T1000 (cell line): ENCODE results near the gene KDM5A.
"Not testable (repeated sequence)": the region's sequence is repeated elsewhere in the genome, so short reads cannot be mapped to it uniquely, and the experiment has no call there.

Experiments
- DNase-seq: peaks from one replicate; lab custom pipeline; 2025; ENCODE audit warnings: mixed read lengths; lab: John Stamatoyannopoulos, UW

KDM5A gene

GRCh38 chr12:389142-390096 is at the start of gene KDM5A:
Gene KDM5A (minus strand): TSS chr12:389320. CDS start chr12:389091, 229 bp downstream.
- no peak for DNase-seq

DNA sequence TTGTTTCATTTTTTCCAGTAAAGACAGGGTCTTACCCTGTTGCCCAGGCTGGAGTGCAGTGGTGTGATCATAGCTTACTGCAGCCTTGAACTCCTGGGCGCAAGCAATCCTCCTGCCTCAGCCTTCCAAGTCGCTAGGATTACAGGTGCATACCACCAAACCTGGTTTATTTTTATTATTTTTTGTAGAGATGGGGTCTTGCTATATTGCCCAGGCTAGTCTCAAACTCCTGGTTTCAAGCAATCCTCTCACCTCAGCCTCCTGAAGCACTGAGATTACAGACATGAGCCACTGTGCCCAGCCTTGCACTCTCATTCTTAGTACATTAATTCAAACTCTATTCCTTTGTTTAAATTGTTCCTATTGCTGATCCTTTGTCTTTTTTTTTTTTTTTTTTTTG is 46.6 kb upstream of the KDM5A start:
- DNase-seq = not testable (repeated sequence)

GRCh38 chr12:422526-422925 is 33.4 kb upstream of the KDM5A start:
- DNase-seq = no peak

DNA sequence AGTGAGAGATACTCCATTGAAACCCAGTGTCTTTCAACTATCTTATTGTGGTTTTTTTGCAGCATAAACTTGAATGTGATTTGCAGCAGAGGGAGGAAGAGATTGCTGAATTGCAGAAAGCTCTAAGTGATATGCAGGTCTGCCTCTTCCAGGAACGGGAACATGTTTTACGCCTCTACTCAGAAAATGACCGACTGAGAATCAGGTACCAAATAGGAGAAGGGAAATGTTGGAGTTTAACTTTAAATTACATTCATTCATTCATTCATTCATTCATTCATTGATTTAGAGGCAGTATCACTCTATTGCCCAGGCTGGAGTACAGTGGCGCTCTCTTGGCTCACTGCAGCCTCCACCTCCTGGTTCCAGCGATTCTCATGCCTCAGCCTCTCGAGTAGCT is 29.3 kb upstream of the KDM5A start:
- no peak for DNase-seq

GRCh38 chr12:414859-415258 is 25.7 kb upstream of the KDM5A start:
- DNase-seq = no peak

- no peak for DNase-seq
These were observed 12.9 kb upstream of the KDM5A start for GRCh38 chr12:402029-402389.

- DNase-seq = no peak
These were observed 12.3 kb upstream of the KDM5A start, which contains the start of gene CCDC77 for GRCh38 chr12:401235-402028. Gene CCDC77 (plus strand): TSS chr12:401644. CDS start chr12:409384, 7,740 bp downstream.

- no peak for DNase-seq
These were observed 11.7 kb upstream of the KDM5A start for GRCh38 chr12:400828-401227.

GRCh38 chr12:388541-389141 is 479 bp downstream of the KDM5A start:
- no peak for DNase-seq

DNA sequence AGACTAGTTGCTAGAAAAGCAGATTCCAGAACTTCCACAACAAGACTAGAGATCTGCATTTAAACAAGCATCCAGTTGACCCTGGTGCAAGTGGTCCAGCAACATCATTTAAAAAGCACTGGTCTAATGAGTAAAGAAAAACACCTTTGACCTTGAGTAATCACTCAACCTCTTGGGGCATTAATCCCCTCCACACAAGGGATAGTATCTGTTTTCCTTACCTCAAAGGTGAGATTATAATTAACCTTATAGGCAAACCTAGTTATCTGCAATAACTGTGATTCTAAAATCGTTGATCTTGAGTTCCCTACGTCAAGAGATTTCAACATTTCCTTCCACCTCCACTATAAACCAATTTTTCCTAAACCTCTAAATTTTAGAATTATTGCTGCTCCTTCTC is 1.1 kb downstream of the KDM5A start:
- no peak for DNase-seq

GRCh38 chr12:386651-387050 is 2.5 kb downstream of the KDM5A start:
- no peak for DNase-seq

- DNase-seq = not testable (repeated sequence)
These were observed 18.2 kb downstream of the KDM5A start for GRCh38 chr12:370739-371485.

DNA sequence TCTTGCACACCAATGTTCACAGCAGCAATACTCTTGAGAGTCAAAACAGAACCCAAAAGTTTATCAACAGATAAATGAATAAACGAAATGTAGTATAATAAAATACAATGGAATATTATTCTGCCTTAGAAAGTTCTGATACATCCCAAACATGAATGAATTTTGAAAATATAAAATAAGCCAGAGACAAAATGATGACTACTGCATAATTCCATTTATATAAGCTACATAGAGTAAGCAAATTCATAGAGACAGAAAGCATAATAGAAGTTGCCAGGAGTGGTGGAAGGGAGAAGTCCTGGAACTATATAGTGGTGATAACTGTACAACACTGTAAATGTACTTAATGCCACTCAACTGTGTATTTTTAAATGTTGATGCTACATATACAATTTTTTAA is 21.1 kb downstream of the KDM5A start:
- no peak for DNase-seq

DNA sequence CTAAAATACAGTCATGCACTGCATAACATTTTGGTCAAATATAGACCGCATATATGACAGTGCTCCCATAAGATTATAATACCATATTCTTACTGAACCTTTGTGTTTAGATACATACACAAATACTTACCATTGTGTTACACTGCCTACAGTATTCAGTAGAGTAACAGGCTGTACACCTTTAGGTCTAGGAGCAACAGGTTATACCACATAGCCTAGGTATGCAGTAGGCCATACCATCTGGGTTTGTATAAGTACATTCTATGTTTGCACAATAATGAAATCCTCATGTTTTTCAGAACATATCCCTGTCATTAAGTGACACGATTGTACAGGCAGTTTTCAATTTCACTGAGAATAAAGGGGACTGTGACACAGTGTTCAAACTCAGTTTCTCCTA is 22.3 kb downstream of the KDM5A start:
- DNase-seq = no peak

DNA sequence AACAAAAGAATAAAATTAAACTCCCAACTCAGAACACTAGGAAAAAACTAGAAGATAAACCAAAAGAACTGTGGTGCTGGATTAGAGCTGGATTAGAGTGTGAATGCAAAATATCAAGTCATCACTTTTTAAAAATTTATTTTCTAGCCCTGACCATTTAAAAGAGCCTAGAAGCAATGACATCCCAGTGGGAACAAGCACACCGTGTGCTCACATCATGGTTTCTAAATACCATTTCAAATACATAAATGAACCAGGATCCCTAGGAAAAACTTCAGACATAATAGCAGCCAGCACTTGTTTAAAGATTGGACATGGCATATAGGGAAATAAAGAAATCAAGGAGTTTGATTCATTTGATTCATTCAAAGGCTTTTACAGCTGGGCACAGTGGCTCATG is 30.0 kb downstream of the KDM5A start:
- no peak for DNase-seq

DNA sequence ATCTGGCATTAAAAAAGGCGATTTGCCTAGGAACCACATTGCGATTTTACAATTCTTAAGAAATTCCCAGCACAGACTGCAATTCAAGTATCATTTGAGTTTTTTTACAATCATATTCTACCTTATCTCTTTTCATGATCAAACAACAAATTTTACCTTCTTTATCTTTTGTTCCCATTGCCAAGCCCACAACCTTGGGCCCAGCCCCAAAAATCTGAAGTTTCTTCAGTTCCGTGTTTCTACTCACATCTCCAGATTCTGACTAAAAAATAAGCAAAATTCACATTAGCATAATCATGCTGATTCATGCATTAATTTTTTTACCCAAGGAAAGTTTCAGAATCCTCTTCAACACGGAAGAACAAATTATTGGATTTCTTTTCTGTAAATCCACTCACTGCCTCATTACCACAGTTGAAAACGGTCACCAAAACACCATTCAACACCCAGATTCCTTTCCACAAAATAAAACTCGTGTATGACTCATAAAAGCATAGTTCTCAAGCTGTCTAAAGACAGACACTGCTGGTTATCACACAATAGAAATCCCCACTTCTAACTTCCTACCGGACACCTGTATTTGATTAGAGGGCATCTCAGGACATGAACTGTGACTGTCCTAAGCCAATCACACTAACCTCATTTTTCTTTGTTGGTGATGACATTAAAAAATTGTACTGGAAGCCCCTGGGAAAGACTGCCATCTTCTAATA is 32.7 kb downstream of the KDM5A start:
- no peak for DNase-seq

DNA sequence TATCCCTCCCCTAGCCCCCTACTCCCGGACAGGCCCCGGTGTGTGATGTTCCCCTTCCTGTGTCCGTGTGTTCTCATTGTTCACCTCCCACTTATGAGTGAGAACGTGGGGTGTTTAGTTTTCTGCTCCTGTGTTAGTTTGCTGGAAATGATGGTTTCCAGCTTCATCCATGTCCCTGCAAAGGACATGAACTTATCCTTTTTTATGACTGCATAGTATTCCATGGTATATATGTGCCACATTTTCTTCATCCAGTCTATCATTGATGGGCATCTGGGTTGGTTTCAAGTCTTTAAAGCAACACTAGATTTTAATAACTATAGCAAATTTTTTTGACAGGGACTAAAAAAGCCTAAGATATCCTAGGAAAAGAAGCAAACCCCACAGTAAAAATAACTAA is 37.9 kb downstream of the KDM5A start:
- not testable (repeated sequence) for DNase-seq

GRCh38 chr12:349625-350024 is 39.5 kb downstream of the KDM5A start:
- DNase-seq = not testable (repeated sequence)

DNA sequence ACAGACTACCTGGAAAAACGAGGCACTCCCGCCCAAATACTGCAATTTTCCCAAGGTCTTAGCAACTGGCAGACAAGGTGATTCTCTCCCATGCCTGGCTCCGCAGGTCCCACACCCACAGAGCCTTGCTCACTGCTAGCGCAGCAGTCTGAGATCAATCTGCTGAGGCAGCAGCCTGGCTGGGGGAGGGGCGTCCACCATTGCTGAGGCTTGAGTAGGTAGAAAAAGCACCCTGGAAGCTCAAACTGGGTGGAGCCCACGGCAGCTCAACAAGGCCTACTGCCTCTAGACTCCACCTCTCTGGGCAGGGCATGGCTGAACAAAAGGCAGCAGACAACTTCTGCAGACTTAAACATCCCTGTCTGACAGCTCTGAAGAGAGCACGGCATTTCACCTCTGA is 46.1 kb downstream of the KDM5A start:
- DNase-seq = not testable (repeated sequence)

DNA sequence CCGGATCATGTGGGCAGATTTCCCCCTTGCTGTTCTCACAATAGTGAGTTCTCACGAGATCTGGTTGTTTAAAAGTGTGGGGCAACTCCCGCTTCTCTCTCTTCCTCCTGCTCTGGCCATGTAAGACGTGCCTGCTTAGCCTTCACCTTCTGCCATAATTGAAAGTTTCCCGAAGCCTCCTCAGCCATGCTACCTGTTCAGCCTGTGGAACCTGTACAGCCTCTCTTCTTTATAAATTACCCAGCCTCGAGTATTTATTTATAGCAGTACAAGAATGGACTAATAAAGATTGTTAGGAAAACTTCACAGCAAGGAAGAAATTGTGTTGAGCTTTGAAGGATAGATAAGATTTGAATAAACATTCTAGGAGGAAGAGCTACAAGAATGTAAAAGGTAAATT is 52.1 kb downstream of the KDM5A start:
- no peak for DNase-seq

DNA sequence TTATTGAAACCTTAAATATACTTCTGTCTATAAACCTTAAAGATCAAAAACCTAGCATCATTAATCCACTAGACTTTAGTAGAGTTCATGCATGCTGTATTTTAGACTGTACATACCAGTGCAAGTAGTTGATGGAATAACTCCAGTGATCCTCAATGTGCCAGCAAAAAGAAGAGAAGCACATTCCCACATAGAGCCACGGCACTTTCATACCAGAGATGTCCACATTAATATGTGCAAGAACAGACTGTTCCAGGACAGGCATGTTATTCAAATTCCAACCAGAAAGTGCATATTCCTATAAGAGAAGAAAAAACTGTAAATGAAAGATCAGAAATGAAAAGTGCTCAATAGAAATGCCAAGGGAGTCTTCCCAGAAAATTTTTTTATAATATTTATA is 55.0 kb downstream of the KDM5A start:
- DNase-seq = no peak
